T-cell (primary cell): ENCODE results near the gene LSAMP. TPM values are rescaled to one million over a fixed set of nuclear protein-coding genes. Genes with fewer than 3 reads are reported as not detected.
"Not testable (repeated sequence)": the region's sequence is repeated elsewhere in the genome, so short reads cannot be mapped to it uniquely, and the experiment has no call there.

ENCODE experiments used
- ATAC-seq, 4 experiments: fragments of 200-7000 bp in 3 of 4; fragments of 150-1000 bp in 1 of 4; cut with Tn5 transposase; replicated peaks in 1 of 4; 1 replicate in 3 of 4; 2 replicates in 1 of 4; pipeline ENCODE4 v1.10.0; 2021; ENCODE audit warnings: moderate library complexity in 3 of 4, mild to moderate bottlenecking in 2 of 4, moderate number of reproducible peaks in 1 of 4
- CTCF ChIA-PET, 2 donors: fragments of 300-600 bp; sonication (Branson Sonifier 250); formaldehyde crosslinking; loops; one replicate each; lab custom pipeline; 2022; ENCODE audit warnings: antibody characterized with exemption in 2 of 2; lab: Charles Lee
- POLR2A ChIA-PET, 2 donors: fragments of 300-600 bp; sonication (Branson Sonifier 250); formaldehyde crosslinking; loops; one replicate each; lab custom pipeline; 2022; ENCODE audit warnings: antibody characterized with exemption in 2 of 2; lab: Charles Lee
- DNase-seq, 35 experiments: peaks; one replicate each; pipeline versions ENCODE4 v3.0.0 to v3.0.0-alpha.2; 2013 to 2023
- H3K27ac ChIP-seq: one replicate; pipeline ENCODE4 v1.5.1; 2013; ENCODE audit warnings: low read length
- H3K27me3 ChIP-seq, 2 experiments: replicated peaks in 1 of 2; 1 replicate in 1 of 2; 2 replicates in 1 of 2; pipeline versions ENCODE4 v1.6.1 to v1.7.0; 2013; ENCODE audit warnings: low read length in 1 of 2, mixed read lengths in 1 of 2; ENCODE audit not compliant: control insufficient read depth in 2 of 2, insufficient read depth in 2 of 2; ENCODE audit errors: extremely low read depth in 1 of 2
- H3K36me3 ChIP-seq, 2 donors: 1 replicate in 1 of 2; 2 replicates in 1 of 2; pipeline versions ENCODE4 v1.6.1 to v1.7.0; 2013; ENCODE audit warnings: low read length in 1 of 2; ENCODE audit not compliant: control insufficient read depth in 2 of 2, insufficient read depth in 1 of 2; ENCODE audit errors: extremely low read depth in 1 of 2
- H3K4me1 ChIP-seq, 2 experiments: 1 replicate in 1 of 2; 2 replicates in 1 of 2; pipeline versions ENCODE4 v1.6.1 to v1.7.0; 2013; ENCODE audit warnings: low read length in 2 of 2, mixed read lengths in 1 of 2; ENCODE audit not compliant: insufficient read depth in 2 of 2, control insufficient read depth in 1 of 2; ENCODE audit errors: extremely low read depth in 1 of 2
- H3K4me3 ChIP-seq, 2 donors: 1 replicate in 1 of 2; 2 replicates in 1 of 2; pipeline versions ENCODE4 v1.5.1 to v1.7.0; 2013; ENCODE audit warnings: mild to moderate bottlenecking in 2 of 2, low read length in 1 of 2, moderate library complexity in 1 of 2; ENCODE audit not compliant: control insufficient read depth in 1 of 2; ENCODE audit errors: extremely low read depth in 1 of 2
- H3K9me3 ChIP-seq: 2 replicates; pipeline ENCODE4 v1.7.0; 2013
- H3K27ac Mint-ChIP-seq, 2 donors: one replicate each; pipeline ENCODE4 v1.8.0; 2020 to 2021; ENCODE audit warnings: mild to moderate bottlenecking in 2 of 2, mixed read lengths in 2 of 2
- H3K27me3 Mint-ChIP-seq, 2 donors: one replicate each; pipeline ENCODE4 v1.8.0; 2021 to 2022; ENCODE audit warnings: mixed read lengths in 2 of 2
- H3K36me3 Mint-ChIP-seq: one replicate; pipeline ENCODE4 v1.8.0; 2021; ENCODE audit warnings: mixed read lengths
- H3K4me1 Mint-ChIP-seq, 3 donors: one replicate each; pipeline ENCODE4 v1.8.0; 2020 to 2022; ENCODE audit warnings: mixed read lengths in 3 of 3, mild to moderate bottlenecking in 1 of 3
- H3K4me3 Mint-ChIP-seq, 3 donors: one replicate each; pipeline ENCODE4 v1.8.0; 2020 to 2022; ENCODE audit warnings: mild to moderate bottlenecking in 3 of 3, mixed read lengths in 3 of 3, moderate library complexity in 3 of 3
- H3K9me3 Mint-ChIP-seq, 3 donors: one replicate each; pipeline ENCODE4 v1.8.0; 2020 to 2022; ENCODE audit warnings: mixed read lengths in 3 of 3
- WGBS: methylation state at CpG from one replicate; pipeline ENCODE4 v1.1.5; 2013; ENCODE audit warnings: missing lambda C conversion rate; ENCODE audit not compliant: insufficient coverage; 5-methylcytosine and 5-hydroxymethylcytosine counted together
- total RNA-seq, 35 experiments: library from RNA in 6 of 35; stranded (reverse) in 6 of 35; fragments of 120-200 nt in 1 of 35; gene quantifications; one replicate each; pipeline versions ENCODE4 v1.2.1 to v1.2.4 and lab custom pipeline; 2013 to 2026

LSAMP gene
- total RNA-seq, 5 donors from 2014 or later (not counting 1 experiment from before 2014, with no cell fraction given) = 0.03 to 0.28 (median 0.06) TPM; not detected in 2

DNA sequence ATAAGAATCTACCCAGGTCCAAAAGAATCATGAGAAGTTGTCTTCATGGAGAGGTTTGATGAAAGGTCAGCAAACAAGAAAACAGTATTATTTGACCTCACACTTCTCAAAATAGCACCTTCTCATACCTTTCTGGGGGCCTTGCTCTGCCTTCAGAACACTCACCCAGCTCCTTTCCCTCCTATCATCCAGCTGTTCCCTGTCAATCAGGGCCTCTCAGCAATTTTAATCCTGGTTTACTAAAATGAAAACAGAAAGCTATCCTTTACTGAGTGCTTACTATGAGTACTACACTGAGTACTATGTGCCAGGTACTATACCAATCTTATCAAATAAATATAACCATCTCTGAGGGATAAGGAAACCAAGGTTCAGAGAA is 683.4 kb downstream of the LSAMP start:
- ATAC-seq (no peak), DNase-seq (no peak)
- Mint-ChIP-seq H3K9me3 (no peaks in the 10 kb centered on the region), H3K27ac (no peak overlapping the region), H3K36me3 (no peaks in the 10 kb centered on the region), H3K4me1 (no peaks in the 10 kb centered on the region), H3K27me3 (no peaks in the 10 kb centered on the region), H3K4me3 (no peak overlapping the region)
- POLR2A ChIA-PET = no interaction called here
- Histone ChIP-seq H3K27ac (no peak overlapping the region), H3K4me1 (no peaks in the 10 kb centered on the region), H3K36me3 (no peaks in the 10 kb centered on the region), H3K27me3 (peaks cover 0 to 3% of the 10 kb centered on the region in 2 experiments), H3K9me3 (no peaks in the 10 kb centered on the region), H3K4me3 (no peak overlapping the region)
- CTCF ChIA-PET = interaction anchor here in 1 of 2 donors (1.5 kb wide), 1 partner anchor 23 kb away, joined by 3 read pairs; no protein-coding TSS in a partner anchor

DNA sequence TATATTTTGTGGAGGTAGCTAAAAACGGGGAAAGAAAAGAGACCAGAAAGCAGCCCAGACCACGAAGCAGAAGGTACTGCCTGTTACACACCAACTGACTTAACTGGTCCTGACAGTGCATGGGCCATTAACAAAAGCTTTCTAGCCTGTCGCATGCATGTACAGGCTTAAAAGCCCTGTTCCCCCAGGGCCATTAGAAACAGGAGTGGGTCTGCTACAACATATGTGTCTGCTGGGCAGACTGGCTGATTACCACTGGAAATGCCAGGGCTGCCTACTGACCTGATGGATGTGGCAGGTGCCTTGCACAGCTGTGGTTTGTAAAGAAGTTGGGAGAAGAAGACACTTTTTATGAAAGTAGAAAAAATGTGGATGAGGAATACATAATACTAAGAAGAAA is 684.6 kb downstream of the LSAMP start:
- DNase-seq = no peak
- H3K27ac ChIP-seq = no peak overlapping the region
- Mint-ChIP-seq H3K9me3 (no peaks in the 10 kb centered on the region), H3K27me3 (no peaks in the 10 kb centered on the region), H3K4me1 (no peaks in the 10 kb centered on the region), H3K36me3 (no peaks in the 10 kb centered on the region), H3K27ac (no peak overlapping the region), H3K4me3 (no peak overlapping the region)
- ChIA-PET POLR2A (no interaction called here), CTCF (interaction anchor here in 1 of 2 donors (1.5 kb wide), 1 partner anchor 24 kb away, joined by 3 read pairs; no protein-coding TSS in a partner anchor)
- 100% methylated on average over 1 of the region's 3 CpGs for WGBS
- no peak for ATAC-seq
- H3K27me3 ChIP-seq = peaks cover 0 to 3% of the 10 kb centered on the region in 2 experiments
- no peaks in the 10 kb centered on the region for H3K36me3 ChIP-seq
- H3K4me3 ChIP-seq = no peak overlapping the region
- no peaks in the 10 kb centered on the region for H3K9me3 ChIP-seq
- no peaks in the 10 kb centered on the region for H3K4me1 ChIP-seq

DNA sequence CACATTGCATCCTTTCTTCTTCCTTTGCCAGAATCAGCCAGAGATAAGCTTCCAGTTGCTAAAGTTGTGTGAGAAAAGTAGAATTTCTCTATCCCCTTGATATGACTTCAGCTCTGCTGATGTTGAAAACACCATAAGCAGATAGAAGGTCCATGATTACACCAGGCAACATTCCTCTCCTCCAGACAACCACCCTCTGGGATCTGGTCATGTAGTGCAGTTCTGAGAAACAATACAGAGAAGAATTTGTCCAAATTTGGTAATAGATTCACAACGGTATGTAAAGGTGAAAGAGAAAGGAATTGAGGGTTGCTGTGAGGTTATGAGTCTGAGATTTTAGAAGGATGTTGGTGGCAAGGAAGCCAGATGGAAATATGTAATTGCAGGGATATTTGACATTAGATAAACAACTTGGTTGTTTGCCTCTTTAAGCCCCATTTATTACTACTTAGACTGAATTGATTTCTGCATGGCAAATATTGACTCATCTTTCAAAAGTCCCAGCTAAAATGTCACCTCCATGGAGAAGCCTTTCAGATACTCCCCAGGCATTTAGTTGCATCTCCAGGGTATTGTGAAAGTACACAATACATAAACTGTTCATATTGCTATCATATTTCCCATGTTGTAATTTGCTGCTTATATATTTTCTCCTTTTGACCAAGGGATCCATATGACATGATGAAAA is 687.1 kb downstream of the LSAMP start:
- WGBS = 44% methylated on average over 1 of the region's 1 CpG
- ChIA-PET CTCF (no interaction called here), POLR2A (no interaction called here)
- DNase-seq (no peak), ATAC-seq (no peak)
- H3K27me3 Mint-ChIP-seq = no peaks in the 10 kb centered on the region
- Histone ChIP-seq H3K27ac (no peak overlapping the region), H3K27me3 (peaks cover 0 to 3% of the 10 kb centered on the region in 2 experiments), H3K4me3 (no peak overlapping the region), H3K36me3 (no peaks in the 10 kb centered on the region), H3K4me1 (no peaks in the 10 kb centered on the region), H3K9me3 (no peaks in the 10 kb centered on the region)
- H3K4me3 Mint-ChIP-seq = no peak overlapping the region
- no peaks in the 10 kb centered on the region for H3K36me3 Mint-ChIP-seq
- no peaks in the 10 kb centered on the region for H3K9me3 Mint-ChIP-seq
- no peak overlapping the region for H3K27ac Mint-ChIP-seq
- H3K4me1 Mint-ChIP-seq = no peaks in the 10 kb centered on the region

DNA sequence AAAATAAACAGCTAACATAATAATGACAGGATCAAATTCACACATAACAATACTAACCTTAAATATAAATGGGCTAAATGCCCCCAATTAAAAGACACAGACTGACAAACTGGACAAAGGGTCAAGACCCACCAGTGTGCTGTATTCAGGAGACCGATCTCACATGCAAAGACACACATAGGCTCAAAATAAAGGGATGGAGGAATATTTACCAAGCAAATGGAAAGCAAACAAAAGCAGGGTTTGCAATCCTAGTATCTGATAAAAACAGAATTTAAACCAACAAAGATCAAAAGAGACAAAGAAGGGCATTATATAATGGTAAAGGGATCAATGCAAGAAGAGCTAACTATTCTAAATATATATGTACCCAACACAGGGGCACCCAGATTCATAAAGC is 692.3 kb downstream of the LSAMP start:
- POLR2A ChIA-PET, H3K27me3 ChIP-seq, H3K4me3 ChIP-seq, H3K4me1 Mint-ChIP-seq, H3K9me3 Mint-ChIP-seq, H3K4me1 ChIP-seq, H3K36me3 Mint-ChIP-seq, H3K9me3 ChIP-seq, H3K36me3 ChIP-seq, H3K4me3 Mint-ChIP-seq, ATAC-seq, CTCF ChIA-PET, H3K27ac Mint-ChIP-seq, H3K27ac ChIP-seq, DNase-seq: not testable (repeated sequence)
- peaks cover 14 to 28% of the 10 kb centered on the region in 2 donors for H3K27me3 Mint-ChIP-seq
- WGBS = no CpG with 5 or more reads among the region's 1 CpG
